Gastroesophageal sphincter (tissue), 4 donors: ENCODE measurements around the gene FNBP1. TPM values are rescaled to one million over a fixed set of nuclear protein-coding genes. Genes with fewer than 3 reads are reported as not detected.
A peak's percentile ranks its signal among the peaks of the same experiment; 100 is the strongest.

Experiments used
- ATAC-seq: fragments of 150-250 bp; one replicate; pipeline ENCODE4 v1.9.1; 2016; ENCODE audit warnings: mild to moderate bottlenecking, moderate library complexity
- H3K27ac ChIP-seq, 4 donors: fragments of 200-600 bp; sonication (generic) in 3 of 4; 1 replicate in 3 of 4; 2 replicates in 1 of 4; pipeline ENCODE4 v1.5.1; 2016 to 2019
- H3K27me3 ChIP-seq: fragments of 200-600 bp; sonication (generic); one replicate; pipeline ENCODE4 v1.5.1; 2019
- H3K36me3 ChIP-seq, 2 donors: fragments of 200-600 bp; sonication (generic); one replicate each; pipeline ENCODE4 v1.5.1; 2019; ENCODE audit warnings: control low read depth in 1 of 2
- H3K4me1 ChIP-seq, 3 donors: fragments of 200-600 bp; sonication (generic); 1 replicate in 2 of 3; 2 replicates in 1 of 3; pipeline ENCODE4 v1.5.1; 2016 to 2019; ENCODE audit warnings: control low read depth in 2 of 3
- H3K4me3 ChIP-seq, 2 donors: fragments of 200-600 bp; sonication (generic); one replicate each; pipeline ENCODE4 v1.5.1; 2019; ENCODE audit warnings: mild to moderate bottlenecking in 1 of 2, moderate library complexity in 1 of 2
- H3K9me3 ChIP-seq, 3 donors: fragments of 200-600 bp; sonication (generic); one replicate each; pipeline ENCODE4 v1.5.1; 2017 to 2019; ENCODE audit warnings: control low read depth in 2 of 3
- EP300 ChIP-seq: sonication (generic); formaldehyde crosslinking; IDR thresholded peaks from one replicate; pipeline ENCODE4 v1.6.1; 2017; ENCODE audit warnings: antibody characterized with exemption, mild to moderate bottlenecking
- POLR2A ChIP-seq, 2 donors: fragments of 450-650 bp; IDR thresholded peaks; one replicate each; pipeline ENCODE4 v1.6.1; 2017; ENCODE audit warnings: antibody characterized with exemption in 2 of 2, mild to moderate bottlenecking in 2 of 2, moderate library complexity in 1 of 2
- POLR2AphosphoS5 ChIP-seq: sonication (generic); formaldehyde crosslinking; IDR thresholded peaks from one replicate; pipeline ENCODE4 v1.6.1; 2017; ENCODE audit warnings: antibody characterized with exemption
- WGBS, 2 donors: methylation state at CpG; one replicate each; pipeline ENCODE4 v1.1.5; 2018; ENCODE audit warnings: low coverage in 1 of 2; 5-methylcytosine and 5-hydroxymethylcytosine counted together
- total RNA-seq, 4 donors: library from RNA; depleted of rRNA; stranded (reverse); fragments of >200 nt; gene quantifications; one replicate each; pipeline ENCODE4 v1.1.0, GENCODE V29; 2016
- TF ChIP-seq, protein P1 (sequence below), 4 experiments: fragments of 200-600 bp in 2 of 4; fragments of 450-650 bp in 2 of 4; sonication (generic) in 1 of 4; IDR thresholded peaks; one replicate each; pipeline ENCODE4 v1.5.1; 2017 to 2019; ENCODE audit warnings: antibody characterized with exemption in 4 of 4, mild to moderate bottlenecking in 2 of 4, moderate library complexity in 2 of 4

Gene FNBP1
- total RNA-seq, 4 donors from 2014 or later = 119 to 343 (median 188) TPM

DNA sequence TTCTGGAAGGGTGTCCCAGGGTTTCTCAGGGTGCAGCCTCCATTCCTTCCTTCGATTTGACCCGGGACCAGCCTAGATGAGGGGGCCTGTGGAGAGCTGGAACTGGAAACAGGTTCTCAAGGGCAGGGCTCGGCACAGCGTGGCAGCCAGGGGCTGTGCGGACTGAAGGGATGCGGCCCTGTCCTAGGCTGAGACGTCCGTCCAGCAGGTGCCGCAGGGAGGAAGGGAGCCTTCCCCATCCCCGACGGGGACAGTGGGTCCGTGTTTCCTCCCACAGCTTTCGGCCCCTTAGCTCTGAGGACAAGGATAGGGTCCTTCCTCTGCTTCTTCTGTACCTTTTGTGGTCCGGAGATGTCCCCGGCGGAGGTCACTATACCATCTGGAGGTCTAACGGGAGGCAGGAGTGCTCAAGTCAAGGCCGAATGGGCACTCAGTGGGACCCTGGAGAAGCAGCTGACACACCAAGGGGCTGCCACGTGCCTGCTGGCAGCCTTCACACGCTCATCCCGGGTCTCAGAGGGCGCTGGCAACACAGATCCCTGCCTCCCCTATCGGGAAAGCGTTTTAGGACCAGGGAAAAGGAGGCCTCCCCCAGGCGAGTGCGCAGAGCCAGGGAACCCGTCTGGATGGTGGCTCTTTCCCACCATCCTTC is 157.8 kb downstream of the FNBP1 start:
- TF ChIP-seq EP300 = no peak
- TF ChIP-seq, protein P1, sequence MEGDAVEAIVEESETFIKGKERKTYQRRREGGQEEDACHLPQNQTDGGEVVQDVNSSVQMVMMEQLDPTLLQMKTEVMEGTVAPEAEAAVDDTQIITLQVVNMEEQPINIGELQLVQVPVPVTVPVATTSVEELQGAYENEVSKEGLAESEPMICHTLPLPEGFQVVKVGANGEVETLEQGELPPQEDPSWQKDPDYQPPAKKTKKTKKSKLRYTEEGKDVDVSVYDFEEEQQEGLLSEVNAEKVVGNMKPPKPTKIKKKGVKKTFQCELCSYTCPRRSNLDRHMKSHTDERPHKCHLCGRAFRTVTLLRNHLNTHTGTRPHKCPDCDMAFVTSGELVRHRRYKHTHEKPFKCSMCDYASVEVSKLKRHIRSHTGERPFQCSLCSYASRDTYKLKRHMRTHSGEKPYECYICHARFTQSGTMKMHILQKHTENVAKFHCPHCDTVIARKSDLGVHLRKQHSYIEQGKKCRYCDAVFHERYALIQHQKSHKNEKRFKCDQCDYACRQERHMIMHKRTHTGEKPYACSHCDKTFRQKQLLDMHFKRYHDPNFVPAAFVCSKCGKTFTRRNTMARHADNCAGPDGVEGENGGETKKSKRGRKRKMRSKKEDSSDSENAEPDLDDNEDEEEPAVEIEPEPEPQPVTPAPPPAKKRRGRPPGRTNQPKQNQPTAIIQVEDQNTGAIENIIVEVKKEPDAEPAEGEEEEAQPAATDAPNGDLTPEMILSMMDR (IDR thresholded peaks at IDR 0.05) = peak in 1 of 4 experiments; percentile 37
- TF ChIP-seq POLR2A (IDR thresholded peaks at IDR 0.05) = no peak
- TF ChIP-seq POLR2AphosphoS5 = no peak
- 23% methylated on average over 6 to 9 of the region's 27 CpGs for WGBS, 2 donors
- peaks cover 0 to 83% (median 29%) of the 10 kb centered on the region in 3 donors for H3K4me1 ChIP-seq
- H3K27me3 ChIP-seq = no peaks in the 10 kb centered on the region
- peak overlapping the region; percentile 50 to 92 (median 87) for H3K27ac ChIP-seq
- peak overlapping the region in 1 of 2 donors; percentile 40 for H3K4me3 ChIP-seq
- H3K9me3 ChIP-seq = no peaks in the 10 kb centered on the region
- peaks cover 0 to 23% of the 10 kb centered on the region in 2 donors for H3K36me3 ChIP-seq
- ATAC-seq = peak; percentile 29

DNA sequence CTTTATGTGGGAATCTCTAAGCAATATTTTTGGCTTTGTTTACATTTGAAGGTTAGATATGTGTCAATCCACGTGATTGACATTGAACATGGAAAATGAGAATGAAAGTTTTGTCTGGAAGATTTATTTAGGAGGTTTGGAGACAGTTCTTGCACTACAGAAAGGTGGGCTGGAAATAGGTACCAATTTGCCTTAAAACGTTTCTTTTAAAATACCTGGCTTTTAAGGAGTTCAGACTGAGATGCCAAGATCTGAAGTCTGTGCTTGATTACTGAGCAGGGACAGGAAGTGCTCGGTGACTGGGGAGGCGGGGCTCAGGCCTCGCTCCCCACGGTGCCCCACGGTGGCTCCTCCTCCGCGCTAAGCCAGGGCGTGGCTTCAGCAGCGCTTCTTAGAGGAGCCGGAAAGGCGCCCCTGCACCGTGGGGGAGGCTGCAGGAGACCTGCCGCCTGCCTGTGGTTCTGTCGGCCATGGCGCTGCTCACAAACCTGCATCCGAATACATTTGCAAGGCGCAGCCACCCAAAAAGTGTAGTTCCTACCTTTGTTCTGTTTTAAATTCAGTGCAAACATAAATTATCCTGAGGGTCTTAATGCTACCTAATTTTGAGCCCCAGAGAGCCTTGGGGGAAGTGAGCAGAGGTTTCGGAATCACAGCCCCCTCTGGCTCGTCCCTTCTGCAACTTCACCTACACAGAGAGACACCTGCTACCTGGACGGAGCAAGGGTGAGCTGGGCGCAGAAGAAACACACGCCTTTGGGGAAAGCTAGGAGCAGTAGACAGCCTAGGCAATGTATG is 158.6 kb downstream of the FNBP1 start:
- TF ChIP-seq, protein P1 (IDR thresholded peaks at IDR 0.05) = peak in 1 of 4 experiments; percentile 19
- TF ChIP-seq POLR2A (IDR thresholded peaks at IDR 0.05) = peak in 1 of 2 donors; percentile 22
- peak; percentile 59 for TF ChIP-seq POLR2AphosphoS5
- TF ChIP-seq EP300 = no peak
- peaks cover 0 to 84% (median 29%) of the 10 kb centered on the region in 3 donors for H3K4me1 ChIP-seq
- peaks cover 0 to 16% of the 10 kb centered on the region in 2 donors for H3K36me3 ChIP-seq
- peak; percentile 81 for ATAC-seq
- 11 to 12% methylated on average over 5 to 6 of the region's 24 CpGs for WGBS, 2 donors
- peak overlapping the region; percentile 50 to 92 (median 87) for H3K27ac ChIP-seq
- H3K9me3 ChIP-seq = no peaks in the 10 kb centered on the region
- peak overlapping the region in 1 of 2 donors; percentile 40 for H3K4me3 ChIP-seq
- no peaks in the 10 kb centered on the region for H3K27me3 ChIP-seq

DNA sequence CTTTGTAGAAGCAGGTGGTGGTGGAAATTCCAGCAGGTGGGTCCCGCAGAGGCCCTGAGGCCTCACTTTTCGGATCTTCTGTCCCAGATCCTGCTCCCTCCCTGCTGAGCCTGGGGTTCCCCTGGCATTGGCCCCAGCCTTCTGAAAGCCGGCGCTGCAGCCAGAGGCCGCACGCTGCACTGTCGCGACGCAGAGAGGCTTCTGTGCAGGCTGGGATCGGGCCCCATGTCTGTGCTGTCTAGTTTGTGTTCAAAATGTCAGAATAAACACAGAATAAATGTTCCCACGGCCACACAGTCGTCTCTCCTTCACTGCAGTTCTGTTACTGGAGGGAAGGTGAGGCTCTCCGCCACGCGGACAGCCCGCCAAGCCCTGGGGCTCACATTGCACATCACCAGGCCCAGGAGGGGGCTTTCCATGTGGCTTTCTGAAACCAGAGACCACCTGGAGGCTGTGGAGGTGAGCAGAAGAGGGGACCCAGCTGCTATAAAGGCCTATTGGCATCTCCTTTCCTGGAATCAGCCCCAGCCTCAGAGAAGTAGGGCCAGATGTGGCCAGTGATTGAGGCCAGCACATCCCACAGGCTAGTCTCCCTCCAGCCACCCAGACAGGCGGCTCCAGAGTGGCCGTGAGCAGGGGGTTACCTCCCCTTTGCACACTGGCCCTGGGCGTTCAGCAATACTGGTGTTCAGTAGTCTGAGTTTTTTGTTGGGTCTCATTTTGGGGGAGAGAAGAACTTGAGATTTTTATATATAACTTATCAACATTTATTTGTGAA is 161.3 kb downstream of the FNBP1 start:
- H3K27me3 ChIP-seq = no peaks in the 10 kb centered on the region
- H3K36me3 ChIP-seq = no peaks in the 10 kb centered on the region
- H3K4me1 ChIP-seq = peaks cover 0 to 58% (median 24%) of the 10 kb centered on the region in 3 donors
- H3K4me3 ChIP-seq = no peak overlapping the region
- peak overlapping the region in 2 of 4 donors; percentile 28 to 89 for H3K27ac ChIP-seq
- no peak for TF ChIP-seq POLR2AphosphoS5
- no peak for TF ChIP-seq POLR2A (IDR thresholded peaks at IDR 0.05)
- TF ChIP-seq, protein P1 (IDR thresholded peaks at IDR 0.05) = no peak
- no peak for TF ChIP-seq EP300
- no peak for ATAC-seq
- no peaks in the 10 kb centered on the region for H3K9me3 ChIP-seq
- WGBS, 2 donors = 80% methylated on average over 1 of the region's 19 CpGs; no CpG with 5 or more reads in 1 of the 2 donors

DNA sequence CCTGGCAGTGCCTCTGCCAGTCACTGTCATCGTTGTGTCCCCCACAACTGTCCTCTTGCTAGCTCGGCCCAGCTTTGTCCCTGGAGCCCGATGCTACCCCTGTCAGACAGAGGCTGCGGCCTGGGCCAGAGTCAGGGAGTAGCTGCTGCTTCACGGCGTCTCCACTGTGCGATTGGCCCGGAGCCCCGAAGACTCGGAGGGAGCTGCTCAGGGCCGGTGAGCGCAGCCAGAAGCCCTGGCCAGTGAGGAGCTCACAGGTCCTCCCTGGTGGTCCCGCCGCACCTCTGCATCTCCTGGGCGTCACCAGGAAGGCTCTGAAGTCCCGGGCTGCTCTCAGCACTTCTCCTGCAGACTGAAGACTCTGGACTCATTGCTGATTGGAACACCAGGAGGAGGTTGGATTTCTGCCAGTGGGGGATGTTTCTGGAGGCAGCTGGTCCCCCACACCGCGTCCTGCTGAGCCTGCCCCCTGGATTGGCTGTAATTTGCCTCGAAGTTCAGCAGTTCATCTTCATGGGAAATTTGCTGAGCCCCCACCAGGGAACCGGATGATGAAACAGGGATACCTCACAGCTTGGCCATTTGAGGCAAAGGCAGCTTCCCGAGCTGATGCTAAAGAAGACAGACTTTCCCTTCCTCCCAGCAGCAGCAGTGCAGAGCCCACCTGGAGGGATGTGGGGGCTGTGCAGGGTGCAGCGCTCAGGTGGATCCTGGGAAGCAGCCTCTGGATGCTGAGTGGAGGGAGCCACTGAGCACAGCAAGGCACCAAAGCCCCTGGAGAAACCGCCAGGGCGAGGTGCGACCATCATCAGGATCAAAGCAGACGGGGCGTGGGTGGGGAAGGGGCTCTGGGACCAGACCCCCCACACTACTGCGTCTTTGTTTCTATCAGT is 162.1 kb downstream of the FNBP1 start:
- TF ChIP-seq EP300 (no peak), POLR2AphosphoS5 (no peak)
- peak overlapping the region in 2 of 4 donors; percentile 28 to 89 for H3K27ac ChIP-seq
- H3K36me3 ChIP-seq = no peaks in the 10 kb centered on the region
- H3K27me3 ChIP-seq = no peaks in the 10 kb centered on the region
- no peak overlapping the region for H3K4me3 ChIP-seq
- no peak for ATAC-seq
- H3K9me3 ChIP-seq = no peaks in the 10 kb centered on the region
- H3K4me1 ChIP-seq = peaks cover 0 to 50% (median 16%) of the 10 kb centered on the region in 3 donors
- 52 to 66% methylated on average over 3 to 4 of the region's 28 CpGs for WGBS, 2 donors
